HG02938 (cell line): Measurements from ENCODE around the gene BFSP1.

ENCODE experiments used
- ATAC-seq: cut with Tn5 transposase; IDR thresholded peaks from one replicate; pipeline ENCODE4 v1.9.1; 2021; ENCODE audit warnings: mild to moderate bottlenecking, moderate library complexity; ENCODE audit not compliant: unreplicated experiment

The BFSP1 gene

GRCh38 chr20:17530716-17531664 is at the start of gene BFSP1:
Gene BFSP1 (minus strand): TSS chr20:17531379. CDS start chr20:17531329, 50 bp downstream.
- no peak for ATAC-seq

GRCh38 chr20:17580895-17581294 is 49.7 kb upstream of the BFSP1 start:
- no peak for ATAC-seq

GRCh38 chr20:17579369-17580039 is 48.3 kb upstream of the BFSP1 start:
- ATAC-seq, result no peak

GRCh38 chr20:17576215-17576614 is 45.0 kb upstream of the BFSP1 start:
- no peak for ATAC-seq

- ATAC-seq, result no peak
These were observed 42.3 kb upstream of the BFSP1 start for GRCh38 chr20:17573463-17573862.

- no peak for ATAC-seq
These were observed 41.0 kb upstream of the BFSP1 start for GRCh38 chr20:17572034-17572638.

- no peak for ATAC-seq
These were observed 40.0 kb upstream of the BFSP1 start for GRCh38 chr20:17571153-17571527.

- ATAC-seq, result peak; percentile 42
These were observed 39.4 kb upstream of the BFSP1 start for GRCh38 chr20:17570347-17571152.

- ATAC-seq, result peak; percentile 88
These were observed 38.6 kb upstream of the BFSP1 start, which contains the start of gene DSTN for GRCh38 chr20:17569616-17570346. Gene DSTN (plus strand): TSS chr20:17570075. CDS start chr20:17570209, 134 bp downstream.

- no peak for ATAC-seq
These were observed 37.9 kb upstream of the BFSP1 start for GRCh38 chr20:17568972-17569521.

- no peak for ATAC-seq
These were observed 37.0 kb upstream of the BFSP1 start for GRCh38 chr20:17568045-17568788.

- ATAC-seq, result no peak
These were observed 35.2 kb upstream of the BFSP1 start for GRCh38 chr20:17566345-17566744.

GRCh38 chr20:17565169-17565845 is 34.1 kb upstream of the BFSP1 start:
- no peak for ATAC-seq

GRCh38 chr20:17562804-17563305 is 31.7 kb upstream of the BFSP1 start:
- ATAC-seq, result no peak

GRCh38 chr20:17560344-17561074 is 29.3 kb upstream of the BFSP1 start:
- ATAC-seq, result no peak

- no peak for ATAC-seq
These were observed 28.2 kb upstream of the BFSP1 start for GRCh38 chr20:17559338-17559737.

- ATAC-seq, result no peak
These were observed 27.7 kb upstream of the BFSP1 start for GRCh38 chr20:17558941-17559304.
